ENCODE results near the gene AHDC1.

AHDC1 gene

DNA sequence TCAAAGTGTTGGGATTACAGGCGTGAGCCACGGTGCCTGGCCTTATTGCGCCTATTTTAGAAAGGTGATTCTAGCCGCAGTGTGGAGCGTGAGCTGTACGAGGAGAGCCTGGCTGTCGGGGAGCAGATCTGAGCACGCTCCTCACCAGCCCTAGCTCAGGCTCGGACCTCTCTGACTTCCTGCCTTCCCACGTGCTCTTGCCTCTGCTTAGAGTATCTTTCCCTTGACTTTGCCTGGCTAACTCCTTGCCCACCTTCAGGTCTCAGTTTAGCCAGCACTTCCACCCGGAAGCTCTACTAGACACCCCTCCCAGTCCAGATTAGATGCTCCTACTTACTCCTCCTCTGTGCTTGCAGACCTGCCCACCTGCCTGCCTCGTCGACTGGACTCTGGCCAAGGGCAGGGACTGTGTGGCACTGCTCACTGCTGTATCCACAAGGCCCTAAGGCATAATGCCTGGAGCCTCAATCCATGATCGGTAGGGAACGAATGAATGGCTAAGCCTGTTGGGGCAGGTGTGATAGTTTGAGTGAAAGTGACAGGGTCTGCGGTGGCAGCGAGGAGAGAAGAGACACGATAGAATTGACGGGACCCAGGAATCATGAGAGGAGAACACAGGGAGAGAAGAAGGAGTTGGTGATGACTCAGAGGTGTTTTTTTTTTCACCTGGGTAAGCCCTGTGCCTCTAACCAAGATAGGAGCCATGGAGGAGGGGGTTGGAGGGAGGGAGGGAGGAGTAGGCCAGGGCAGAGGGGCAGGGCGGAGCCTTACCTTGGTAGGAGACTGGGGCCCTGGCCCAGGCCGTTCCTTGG is 85.8 kb downstream of the AHDC1 start:
- DNase-seq (ENCODE audit: low read depth): no peak
- TF ChIP-seq, protein P1, sequence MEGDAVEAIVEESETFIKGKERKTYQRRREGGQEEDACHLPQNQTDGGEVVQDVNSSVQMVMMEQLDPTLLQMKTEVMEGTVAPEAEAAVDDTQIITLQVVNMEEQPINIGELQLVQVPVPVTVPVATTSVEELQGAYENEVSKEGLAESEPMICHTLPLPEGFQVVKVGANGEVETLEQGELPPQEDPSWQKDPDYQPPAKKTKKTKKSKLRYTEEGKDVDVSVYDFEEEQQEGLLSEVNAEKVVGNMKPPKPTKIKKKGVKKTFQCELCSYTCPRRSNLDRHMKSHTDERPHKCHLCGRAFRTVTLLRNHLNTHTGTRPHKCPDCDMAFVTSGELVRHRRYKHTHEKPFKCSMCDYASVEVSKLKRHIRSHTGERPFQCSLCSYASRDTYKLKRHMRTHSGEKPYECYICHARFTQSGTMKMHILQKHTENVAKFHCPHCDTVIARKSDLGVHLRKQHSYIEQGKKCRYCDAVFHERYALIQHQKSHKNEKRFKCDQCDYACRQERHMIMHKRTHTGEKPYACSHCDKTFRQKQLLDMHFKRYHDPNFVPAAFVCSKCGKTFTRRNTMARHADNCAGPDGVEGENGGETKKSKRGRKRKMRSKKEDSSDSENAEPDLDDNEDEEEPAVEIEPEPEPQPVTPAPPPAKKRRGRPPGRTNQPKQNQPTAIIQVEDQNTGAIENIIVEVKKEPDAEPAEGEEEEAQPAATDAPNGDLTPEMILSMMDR (conservative IDR thresholded peaks at IDR 0.05; ENCODE audit: control insufficient read depth, insufficient read depth, low read depth, low read length): no peak
- no peak overlapping the region for H3K4me3 ChIP-seq (ENCODE audit: control insufficient read depth, low read depth, low read length)

GRCh38 chr1:27517301-27517700 is 86.6 kb downstream of the AHDC1 start:
- no peak for DNase-seq (ENCODE audit: low read depth)
- TF ChIP-seq, protein P1 (conservative IDR thresholded peaks at IDR 0.05; ENCODE audit: control insufficient read depth, insufficient read depth, low read depth, low read length): no peak

DNA sequence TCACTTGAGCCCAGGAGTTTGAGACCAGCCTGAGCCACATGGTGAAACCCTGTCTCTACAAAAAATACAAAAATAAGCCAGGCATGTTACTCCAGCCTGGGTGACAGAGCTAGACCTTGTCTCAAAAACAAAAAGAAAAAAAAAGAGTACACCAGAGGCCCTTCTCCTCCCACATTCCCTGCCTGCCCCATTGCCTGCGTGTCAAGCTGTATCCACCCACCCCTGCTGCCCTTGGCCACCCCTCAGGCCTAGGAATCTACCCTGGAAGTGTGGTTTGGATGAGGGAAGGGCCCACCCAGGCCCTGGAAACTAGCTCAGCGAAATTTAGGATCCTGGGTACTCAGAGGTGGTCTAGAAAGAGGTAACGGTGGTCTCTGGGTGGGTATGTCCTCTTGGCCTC is 88.3 kb downstream of the AHDC1 start:
- no peak for DNase-seq (ENCODE audit: low read depth)
- TF ChIP-seq, protein P1 (conservative IDR thresholded peaks at IDR 0.05; ENCODE audit: control insufficient read depth, insufficient read depth, low read depth, low read length): no peak
- H3K4me3 ChIP-seq (ENCODE audit: control insufficient read depth, low read depth, low read length): no peak overlapping the region

More at GRCh38 chr1:27517301-27517700, 86.6 kb downstream of the AHDC1 start:
- no peak overlapping the region for H3K4me3 ChIP-seq (ENCODE audit: control insufficient read depth, low read depth, low read length)

DNA sequence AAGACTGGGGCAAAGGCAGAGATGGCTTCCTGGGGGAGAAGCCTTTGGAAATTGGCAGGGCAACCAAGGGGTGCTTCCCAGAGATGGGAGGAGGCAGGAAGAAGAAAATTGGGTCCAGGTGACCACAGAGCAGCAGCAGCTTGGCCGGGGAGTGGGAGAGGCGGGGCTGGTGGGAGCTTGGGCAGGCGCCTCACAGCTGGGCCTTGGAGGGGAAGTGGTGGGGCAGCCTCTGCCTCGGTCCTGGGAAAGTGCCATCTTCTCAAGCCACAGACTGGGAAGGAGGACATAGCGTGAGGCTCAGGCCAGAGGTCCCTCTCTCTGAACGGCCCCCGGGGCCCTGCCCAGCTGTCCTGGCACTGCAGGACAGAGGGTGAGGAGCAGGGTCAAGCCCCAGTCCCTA is 90.0 kb downstream of the AHDC1 start:
- H3K4me3 ChIP-seq (ENCODE audit: control insufficient read depth, low read depth, low read length): no peak overlapping the region
- TF ChIP-seq, protein P1 (conservative IDR thresholded peaks at IDR 0.05; ENCODE audit: control insufficient read depth, insufficient read depth, low read depth, low read length): no peak
- no peak for DNase-seq (ENCODE audit: low read depth)

- TF ChIP-seq, protein P1 (conservative IDR thresholded peaks at IDR 0.05; ENCODE audit: control insufficient read depth, insufficient read depth, low read depth, low read length): no peak
- no peak overlapping the region for H3K4me3 ChIP-seq (ENCODE audit: control insufficient read depth, low read depth, low read length)
- no peak for DNase-seq (ENCODE audit: low read depth)
These were observed 90.4 kb downstream of the AHDC1 start for GRCh38 chr1:27513528-27513927.

- TF ChIP-seq, protein P1 (conservative IDR thresholded peaks at IDR 0.05; ENCODE audit: control insufficient read depth, insufficient read depth, low read depth, low read length): no peak
- DNase-seq (ENCODE audit: low read depth): no peak
- H3K4me3 ChIP-seq (ENCODE audit: control insufficient read depth, low read depth, low read length): no peak overlapping the region
These were observed 94.5 kb downstream of the AHDC1 start for GRCh38 chr1:27509127-27510080.
